Motor neuron (in vitro differentiated cells): Measurements from ENCODE around the gene SYT17. TPM values are rescaled to one million over a fixed set of nuclear protein-coding genes. Genes with fewer than 3 reads are reported as not detected.

Experiments
- ATAC-seq, 8 experiments: fragments of 200-7000 bp; cut with Tn5 transposase; replicated peaks in 6 of 8; 2 replicates each; pipeline ENCODE4 v1.8.0; 2021; ENCODE audit warnings: mild to moderate bottlenecking in 8 of 8, moderate library complexity in 8 of 8
- H3K27ac ChIP-seq, 2 donors: fragments of 250-450 bp; sonication (Bioruptor Pico); 2 replicates each; pipeline ENCODE4 v1.9.0; 2021; ENCODE audit warnings: antibody characterized with exemption in 2 of 2, mild to moderate bottlenecking in 2 of 2, moderate library complexity in 1 of 2
- H3K4me1 ChIP-seq, 2 donors: fragments of 250-450 bp; sonication (Bioruptor Pico); replicated peaks in 1 of 2; 2 replicates each; pipeline ENCODE4 v1.6.1; 2021; ENCODE audit warnings: antibody characterized with exemption in 2 of 2, mild to moderate bottlenecking in 2 of 2, moderate library complexity in 1 of 2
- H3K4me3 ChIP-seq, 5 donors: fragments of 250-450 bp; sonication (Bioruptor Pico); 2 replicates each; pipeline ENCODE4 v1.9.0; 2021; ENCODE audit warnings: antibody characterized with exemption in 5 of 5, mild to moderate bottlenecking in 5 of 5, moderate library complexity in 4 of 5
- WGBS, 10 experiments: fragments of 450-650 bp; shearing (Covaris generic); methylation state at CpG; one replicate each; pipeline ENCODE4 v1.0.0; 2022; 5-methylcytosine and 5-hydroxymethylcytosine counted together
- in situ Hi-C, 9 experiments: fragments of 400-800 bp; cut with MboI; loops; one replicate each; pipeline ENCODE4 v1.15.0; 2021; ENCODE audit warnings: low sequenced_read_pairs in 9 of 9, low pct_unique_long_range_greater_than_20kb in 2 of 9; ENCODE audit not compliant: unreplicated experiment in 9 of 9
- total RNA-seq, 8 experiments: library from RNA; unstranded; fragments of 300-600 nt; gene quantifications; 2 replicates each; pipeline versions ENCODE4 v1.2.3 to v1.2.4, GENCODE V29; 2022

Gene SYT17
- total RNA-seq, 8 experiments from 2014 or later, result 0.85 to 37.4 (median 3.6) TPM

DNA sequence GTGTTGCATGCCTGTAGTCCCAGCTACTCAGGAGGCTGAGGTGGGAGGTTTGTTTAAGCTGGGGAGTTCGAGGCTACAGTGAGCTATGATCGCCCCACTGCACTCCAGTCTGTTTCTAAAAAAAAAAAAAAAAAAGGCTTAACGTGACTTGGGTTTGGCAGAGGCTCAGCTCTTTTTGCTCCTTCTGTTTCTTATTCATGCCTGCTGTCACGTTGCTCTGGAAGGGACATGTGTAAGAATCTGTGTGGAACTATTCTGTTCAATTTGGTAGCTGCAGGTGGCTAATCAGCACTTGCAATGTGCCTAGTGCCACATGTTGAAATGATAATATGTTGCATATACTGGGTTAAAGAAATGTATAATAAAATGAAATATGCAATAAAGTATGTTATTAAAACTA lies 20.9 kb upstream of the SYT17 start:
- in situ Hi-C loops, result no loop called here
- H3K4me1 ChIP-seq, result peaks cover 7 to 12% of the 10 kb centered on the region in 2 donors
- 0 to 84% (median 67%) methylated on average over 2 to 4 of the region's 4 CpGs; no CpG with 5 or more reads in 1 of the 10 experiments for WGBS, 10 experiments
- no peak overlapping the region for H3K4me3 ChIP-seq
- no peak overlapping the region for H3K27ac ChIP-seq
- ATAC-seq, result no peak

DNA sequence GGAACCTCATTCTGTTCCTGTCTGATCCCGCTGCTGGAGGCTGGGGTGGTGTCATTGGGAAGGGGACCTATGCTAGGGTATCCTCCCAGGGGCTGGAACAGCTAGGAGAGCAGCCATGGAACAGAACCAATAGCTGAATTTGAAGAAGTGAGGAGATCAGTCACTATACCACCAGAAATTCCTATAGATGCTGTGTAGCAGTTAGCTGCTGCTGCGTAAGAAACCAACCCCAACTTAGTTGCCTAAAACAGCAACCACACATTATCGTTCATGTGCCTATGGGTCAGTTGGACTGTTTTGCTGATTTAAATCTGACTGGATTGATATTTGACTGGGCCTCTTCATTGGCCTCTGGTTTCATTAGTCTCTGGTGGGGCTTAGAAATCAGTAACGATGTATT lies 20.4 kb upstream of the SYT17 start:
- in situ Hi-C loops, result no loop called here
- H3K4me1 ChIP-seq, result peaks cover 7 to 12% of the 10 kb centered on the region in 2 donors
- no peak overlapping the region for H3K4me3 ChIP-seq
- no peak for ATAC-seq
- WGBS, 10 experiments, result 47 to 100% (median 90%) methylated on average over 1 to 4 of the region's 4 CpGs; no CpG with 5 or more reads in 1 of the 10 experiments
- no peak overlapping the region for H3K27ac ChIP-seq

DNA sequence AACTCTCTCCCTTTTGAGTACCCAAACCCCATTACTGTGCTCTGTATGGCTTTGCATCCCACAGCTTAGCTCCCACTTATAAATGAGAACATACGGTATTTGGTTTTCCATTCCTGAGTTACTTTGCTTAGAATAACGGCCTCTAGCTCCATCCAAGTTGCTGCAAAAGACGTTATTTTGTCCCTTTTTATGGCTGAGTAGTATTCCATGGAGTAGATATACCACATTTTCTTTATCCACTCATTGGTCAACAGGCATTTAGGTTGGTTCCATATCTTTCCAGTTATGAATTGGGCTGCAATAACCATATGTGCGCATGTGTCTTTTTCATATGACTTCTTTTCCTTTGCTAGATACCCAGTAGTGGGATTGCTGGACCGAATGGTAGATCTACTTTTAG lies 19.9 kb upstream of the SYT17 start:
- H3K27ac ChIP-seq, result no peak overlapping the region
- no peak for ATAC-seq
- H3K4me3 ChIP-seq, result no peak overlapping the region
- 50 to 100% (median 85%) methylated on average over 1 to 5 of the region's 5 CpGs for WGBS, 10 experiments
- in situ Hi-C loops, result no loop called here
- peaks cover 5 to 7% of the 10 kb centered on the region in 2 donors for H3K4me1 ChIP-seq

DNA sequence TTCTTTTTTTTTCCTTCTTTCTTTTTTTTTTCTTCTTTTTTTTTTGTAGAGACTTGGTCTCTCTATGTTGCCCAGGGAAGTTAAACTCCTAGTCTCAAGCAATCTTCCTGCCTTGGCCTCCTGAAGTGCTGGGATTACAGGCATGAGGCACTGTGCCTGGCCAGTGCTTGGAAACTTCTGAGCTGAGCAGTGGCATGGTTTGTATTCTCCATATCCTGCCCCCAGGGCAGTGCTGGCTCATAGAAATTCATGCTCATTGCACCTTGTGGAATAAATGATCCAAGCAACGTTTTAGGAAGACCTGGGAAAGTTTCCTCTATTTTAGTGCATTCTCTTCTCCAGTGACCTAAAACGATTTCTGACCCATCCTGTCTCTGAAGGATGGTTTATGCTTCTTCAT lies 16.7 kb upstream of the SYT17 start:
- WGBS, 10 experiments, result 0 to 83% (median 49%) methylated on average over 1 to 2 of the region's 2 CpGs; no CpG with 5 or more reads in 2 of the 10 experiments
- peak in 3 of 8 experiments; percentile 44 to 77 (median 70) for ATAC-seq
- no peak overlapping the region for H3K27ac ChIP-seq
- H3K4me3 ChIP-seq, result no peak overlapping the region
- no peaks in the 10 kb centered on the region for H3K4me1 ChIP-seq
- in situ Hi-C loops, result loop anchor here in 1 of 9 experiments (25.0 kb wide), 1 partner anchor 361 kb away; the partner anchor contains the start of genes CCP110 and GDE1

DNA sequence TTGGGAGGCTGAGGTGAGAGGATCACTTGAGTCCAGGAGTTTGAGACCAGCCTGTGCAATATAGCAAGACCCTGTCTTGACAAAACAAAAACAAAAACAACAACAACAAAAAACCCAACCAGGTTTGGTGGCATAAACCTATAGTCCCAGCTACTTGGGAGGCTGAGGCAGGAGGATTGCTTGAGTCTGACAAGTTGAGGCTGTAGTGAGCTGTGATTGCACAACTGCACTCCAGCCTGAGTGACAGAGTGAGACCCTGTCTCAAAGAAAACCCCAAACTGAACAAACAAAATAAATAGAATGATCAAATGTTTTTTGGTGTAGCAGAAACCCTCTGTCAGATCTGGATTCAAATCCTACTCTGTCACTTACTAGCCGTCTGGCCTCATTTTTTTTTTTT lies 16.0 kb upstream of the SYT17 start:
- no peaks in the 10 kb centered on the region for H3K4me1 ChIP-seq
- ATAC-seq, result no peak
- H3K27ac ChIP-seq, result no peak overlapping the region
- WGBS, 10 experiments, result 11 to 100% (median 22%) methylated on average over 1 of the region's 1 CpG; no CpG with 5 or more reads in 5 of the 10 experiments
- in situ Hi-C loops, result loop anchor here in 1 of 9 experiments (25.0 kb wide), 1 partner anchor 360 kb away; the partner anchor contains the start of genes CCP110 and GDE1
- H3K4me3 ChIP-seq, result no peak overlapping the region

DNA sequence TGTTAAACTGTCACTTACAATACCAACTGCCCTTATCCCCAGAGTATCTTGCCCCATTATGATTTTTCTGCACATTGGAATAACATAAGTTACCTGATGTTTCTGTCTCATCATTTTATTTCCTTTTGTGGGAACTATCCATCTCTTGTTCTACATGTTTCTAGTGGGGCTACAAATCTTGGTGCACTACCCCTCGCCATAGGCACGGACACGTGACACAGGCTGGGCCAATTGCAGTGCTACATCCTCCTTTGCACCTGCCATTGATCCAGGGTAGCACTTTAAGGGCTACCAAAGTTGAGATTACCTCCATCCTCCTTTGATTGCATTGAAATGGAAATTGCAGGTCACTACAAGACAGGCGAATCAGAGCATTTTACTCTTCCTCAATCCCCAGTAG lies 14.2 kb upstream of the SYT17 start:
- in situ Hi-C loops, result loop anchor here in 1 of 9 experiments (25.0 kb wide), 1 partner anchor 358 kb away; the partner anchor contains the start of genes CCP110 and GDE1
- ATAC-seq, result peak in 1 of 8 experiments; percentile 20
- Histone ChIP-seq H3K4me3 (no peak overlapping the region), H3K27ac (no peak overlapping the region), H3K4me1 (no peaks in the 10 kb centered on the region)
- WGBS, 10 experiments, result 5 to 91% (median 65%) methylated on average over 1 to 4 of the region's 4 CpGs; no CpG with 5 or more reads in 2 of the 10 experiments

DNA sequence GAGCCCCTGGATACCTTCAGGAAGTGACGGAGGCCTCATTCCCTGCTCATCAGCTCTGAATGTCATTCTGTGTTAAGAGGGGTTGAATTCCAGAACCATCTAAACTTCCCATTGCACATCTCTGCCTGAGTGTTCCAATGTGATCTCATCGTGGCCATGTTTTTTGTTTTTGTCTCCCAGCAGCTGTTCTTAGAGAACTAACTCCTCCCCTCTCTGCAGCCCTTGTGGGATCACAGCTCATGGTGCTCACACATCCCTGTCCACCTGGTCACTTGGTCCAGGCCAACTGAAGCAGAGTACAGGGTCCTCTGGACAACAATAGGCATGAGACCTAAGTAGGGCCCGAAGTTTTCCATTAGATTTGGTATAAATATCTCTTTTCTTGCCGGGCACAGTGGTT lies 6.0 kb upstream of the SYT17 start:
- in situ Hi-C loops, result loop anchor here in 1 of 9 experiments (25.0 kb wide), 1 partner anchor 350 kb away; the partner anchor contains the start of genes CCP110 and GDE1
- no peak overlapping the region for H3K27ac ChIP-seq
- H3K4me3 ChIP-seq, result no peak overlapping the region
- ATAC-seq, result no peak
- WGBS, 10 experiments, result 40 to 92% (median 76%) methylated on average over 1 to 3 of the region's 4 CpGs; no CpG with 5 or more reads in 4 of the 10 experiments
- no peaks in the 10 kb centered on the region for H3K4me1 ChIP-seq

DNA sequence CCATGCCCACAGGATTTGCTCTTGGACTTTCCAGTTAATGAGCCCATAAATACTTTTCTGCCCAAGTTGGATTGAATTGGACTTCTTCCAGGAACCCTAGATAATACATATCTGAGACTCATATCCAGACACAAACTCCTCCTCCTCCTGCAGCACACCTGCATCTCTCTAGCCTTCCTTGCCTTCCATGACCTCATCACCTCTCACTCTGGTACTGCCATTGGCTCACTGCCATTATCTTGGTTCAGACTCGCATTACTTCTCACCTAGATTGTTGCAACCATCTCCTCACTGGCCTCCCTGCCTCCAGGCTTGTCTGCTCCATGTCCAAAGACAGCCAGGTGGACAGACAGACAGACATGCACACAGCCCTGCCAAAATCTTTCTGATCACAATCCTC lies 4.8 kb upstream of the SYT17 start:
- H3K4me3 ChIP-seq, result no peak overlapping the region
- H3K27ac ChIP-seq, result no peak overlapping the region
- H3K4me1 ChIP-seq, result no peaks in the 10 kb centered on the region
- WGBS, 10 experiments, result 43 to 100% (median 79%) methylated on average over 1 of the region's 1 CpG; no CpG with 5 or more reads in 6 of the 10 experiments
- ATAC-seq, result no peak
- in situ Hi-C loops, result loop anchor here in 1 of 9 experiments (25.0 kb wide), 1 partner anchor 349 kb away; the partner anchor contains the start of genes CCP110 and GDE1

DNA sequence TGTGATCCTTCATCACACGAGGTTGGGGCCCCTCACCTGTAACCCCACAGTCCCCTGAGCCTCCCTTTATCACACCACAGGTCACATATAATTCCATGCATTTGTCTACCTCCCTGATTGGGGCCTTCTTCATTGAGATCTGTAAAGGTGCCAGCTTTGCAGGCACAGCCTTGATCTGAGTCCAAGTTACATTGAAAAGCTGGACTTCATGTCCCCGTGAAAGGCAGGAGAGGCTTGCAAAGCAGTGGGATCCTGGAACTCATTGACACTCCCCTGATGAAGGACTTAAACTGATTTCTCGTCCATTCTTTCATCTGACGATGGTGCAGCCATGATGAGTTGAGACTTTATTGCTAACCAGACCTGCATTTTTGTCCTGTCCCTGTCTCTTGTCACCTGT lies 3.8 kb upstream of the SYT17 start:
- Histone ChIP-seq H3K4me1 (peaks cover 0 to 3% of the 10 kb centered on the region in 2 donors), H3K27ac (no peak overlapping the region), H3K4me3 (no peak overlapping the region)
- in situ Hi-C loops, result loop anchor here in 1 of 9 experiments (25.0 kb wide), 1 partner anchor 348 kb away; the partner anchor contains the start of genes CCP110 and GDE1
- ATAC-seq, result no peak
- WGBS, 10 experiments, result 0 to 100% (median 79%) methylated on average over 1 to 3 of the region's 4 CpGs; no CpG with 5 or more reads in 4 of the 10 experiments

DNA sequence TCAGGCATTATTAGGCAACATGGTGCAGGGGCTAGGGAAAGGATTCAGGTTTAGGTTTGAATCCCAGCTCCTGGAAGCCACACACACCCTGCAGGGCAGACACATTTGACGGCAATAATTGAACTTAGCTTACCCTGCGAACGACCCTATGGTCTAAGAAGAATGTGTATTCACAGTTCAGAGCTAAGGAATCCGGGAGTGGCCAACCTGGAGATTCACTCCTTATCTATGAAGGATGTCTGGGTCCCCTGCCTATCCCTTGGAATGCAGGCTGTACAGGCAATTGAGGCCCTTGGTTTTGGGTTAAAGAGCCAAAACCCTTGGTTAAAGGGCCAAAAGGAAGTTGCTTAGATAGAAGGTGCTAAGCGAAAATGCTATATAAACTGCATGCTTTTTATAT lies 2.9 kb upstream of the SYT17 start:
- Histone ChIP-seq H3K4me3 (no peak overlapping the region), H3K4me1 (peaks cover 0 to 5% of the 10 kb centered on the region in 2 donors), H3K27ac (no peak overlapping the region)
- in situ Hi-C loops, result loop anchor here in 1 of 9 experiments (25.0 kb wide), 1 partner anchor 347 kb away; the partner anchor contains the start of genes CCP110 and GDE1
- no peak for ATAC-seq
- 41 to 93% (median 80%) methylated on average over 2 to 5 of the region's 5 CpGs; no CpG with 5 or more reads in 3 of the 10 experiments for WGBS, 10 experiments

DNA sequence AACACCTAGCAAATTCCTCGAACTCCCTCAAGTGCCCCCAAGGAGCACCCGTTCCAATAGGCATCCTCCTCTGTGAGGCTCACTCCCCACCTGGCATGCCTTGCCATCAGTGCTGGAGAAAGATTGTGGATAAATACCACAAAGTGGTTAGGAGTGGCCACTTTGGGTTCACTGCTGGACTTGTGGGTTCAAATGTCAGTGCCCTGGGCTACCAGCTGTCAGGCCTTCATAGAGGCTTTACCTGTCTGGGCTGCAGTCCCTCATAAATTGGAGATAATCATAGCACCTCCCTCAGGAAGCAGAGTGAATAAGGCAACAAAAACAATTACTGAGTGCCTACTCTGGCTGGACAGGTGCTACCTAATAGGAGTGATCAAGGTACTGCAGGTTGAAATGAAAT lies 1.5 kb upstream of the SYT17 start:
- ATAC-seq, result no peak
- in situ Hi-C loops, result loop anchor here in 1 of 9 experiments (25.0 kb wide), 1 partner anchor 346 kb away; the partner anchor contains the start of genes CCP110 and GDE1

DNA sequence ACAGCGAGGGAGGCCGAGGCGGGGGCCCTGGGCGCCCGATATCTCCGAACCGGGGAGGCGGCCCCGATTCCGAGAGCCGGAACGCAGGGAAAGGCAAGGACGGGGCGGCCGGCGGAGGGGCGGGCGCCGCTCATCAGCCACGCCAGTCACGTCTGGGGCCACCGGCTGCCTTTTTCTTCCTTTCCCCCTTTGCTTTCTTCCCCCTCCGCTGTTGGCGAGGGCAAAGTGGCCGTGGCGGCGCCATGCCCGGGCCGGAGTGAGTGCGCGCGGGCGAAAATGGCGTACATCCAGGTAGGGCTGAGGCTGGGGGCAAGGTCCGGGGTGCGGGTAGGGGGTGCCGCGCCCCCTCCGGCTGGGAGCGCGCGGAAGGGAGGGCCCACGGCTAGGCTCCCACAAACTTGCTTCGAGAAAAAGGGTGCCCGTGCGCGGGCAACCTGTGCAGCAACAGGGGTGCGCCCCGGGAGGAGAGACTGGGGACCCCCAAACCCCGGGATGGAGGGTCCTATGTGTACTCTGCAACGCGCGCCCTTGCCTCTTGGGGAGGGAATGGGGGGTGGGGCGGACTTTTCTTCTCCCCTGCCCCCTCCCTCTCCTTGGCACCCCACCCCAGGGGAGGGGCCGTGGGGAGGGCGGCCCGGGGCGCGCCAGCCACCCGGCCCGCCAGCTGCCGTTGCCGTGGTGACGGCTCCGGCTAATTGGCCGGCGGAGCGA lies 486 bp downstream of the SYT17 start:
- peak overlapping the region in 1 of 2 donors; percentile 57 for H3K27ac ChIP-seq
- 0% methylated on average over 4 of the region's 68 CpGs; no CpG with 5 or more reads in 9 of the 10 experiments for WGBS, 10 experiments
- in situ Hi-C loops, result loop anchor here in 1 of 9 experiments (25.0 kb wide), 1 partner anchor 344 kb away; the partner anchor contains the start of genes CCP110 and GDE1
- peak; percentile 6 to 76 (median 66) for ATAC-seq
- peaks cover 0 to 5% of the 10 kb centered on the region in 2 donors for H3K4me1 ChIP-seq
- H3K4me3 ChIP-seq, result peak overlapping the region; percentile 58 to 79 (median 63)

More for the DNA sequence above, 1.5 kb upstream of the SYT17 start:
- H3K27ac ChIP-seq, result no peak overlapping the region
- 33 to 100% (median 79%) methylated on average over 1 to 2 of the region's 2 CpGs; no CpG with 5 or more reads in 3 of the 10 experiments for WGBS, 10 experiments
- H3K4me1 ChIP-seq, result peaks cover 0 to 5% of the 10 kb centered on the region in 2 donors
- no peak overlapping the region for H3K4me3 ChIP-seq
